Ishikawa (cell line): ENCODE data around the gene PIP4K2C.
A peak's percentile ranks its signal among the peaks of the same experiment; 100 is the strongest.

Experiments
- EP300 ChIP-seq: IDR thresholded peaks from 2 replicates; pipeline ENCODE4 v1.6.1; 2012; ENCODE audit warnings: borderline replicate concordance
- MAX ChIP-seq: IDR thresholded peaks from 2 replicates; pipeline ENCODE4 v1.6.1; 2012
- RAD21 ChIP-seq: IDR thresholded peaks from 2 replicates; pipeline ENCODE4 v1.6.1; 2012; ENCODE audit warnings: low read depth
- TAF1 ChIP-seq: IDR thresholded peaks from 2 replicates; pipeline ENCODE4 v1.6.1; 2012; ENCODE audit warnings: low read depth, mild to moderate bottlenecking

- TF ChIP-seq RAD21 (no peak), EP300 (no peak; the same call in 1 of the 2 replicates), TAF1 (peak; percentile 86), MAX (peak; percentile 97)
Measured at GRCh38 chr12:57590864-57591781, at the start of gene PIP4K2C.
